K562 (cell line): ENCODE measurements around the gene CCNQ. TPM values are rescaled to one million over a fixed set of nuclear protein-coding genes. Genes with fewer than 3 reads are reported as not detected.

Experiments used
- ATAC-seq: fragments of 200-7000 bp; cut with Tn5 transposase; 3 replicates; pipeline ENCODE4 v1.9.1; 2020; ENCODE audit warnings: moderate library complexity
- BruUV-seq: library from RNA; stranded (reverse); fragments of 400-500 nt; replicated peaks from 2 replicates; lab custom pipeline; 2021; lab: Mats Ljungman, UMichigan
- CTCF ChIA-PET: fragments of 300-600 bp; formaldehyde crosslinking; extraction: SDS; loops from one replicate; lab custom pipeline; 2021; ENCODE audit warnings: low intra/inter-chr PET ratio; lab: Yijun Ruan, JAX
- POLR2A ChIA-PET: fragments of 300-600, 350-650 bp; sonication (Branson Sonifier 250); formaldehyde crosslinking; extraction: SDS; loops from one replicate; lab custom pipeline; 2021; ENCODE audit warnings: antibody characterized with exemption, inconsistent platforms; lab: Yijun Ruan, JAX
- DNase-seq, 4 experiments: peaks; one replicate each; pipeline versions ENCODE4 v3.0.0 to v3.0.0-alpha.2; 2011 to 2018; ENCODE audit warnings: low spot score in 3 of 4, mixed read lengths in 3 of 4; ENCODE audit errors: extremely low read depth in 1 of 4
- FAIRE-seq: peaks from 2 replicates; lab custom pipeline; 2011; peaks lifted over from hg19 to GRCh38; lab: Jason Lieb, UNC
- H2AFZ ChIP-seq: 2 replicates; pipeline ENCODE4 v1.6.0; 2011; ENCODE audit warnings: low read depth, low read length, control low read depth, inconsistent platforms
- H3K27ac ChIP-seq: fragments of 200-600 bp; 3 replicates; pipeline ENCODE4 v1.8.0; 2011; ENCODE audit warnings: low read depth, mild to moderate bottlenecking, control low read depth, inconsistent platforms, low read length, moderate library complexity, mixed read lengths; ENCODE audit errors: extremely low read depth
- H3K27me3 ChIP-seq, 2 experiments: fragments of 300-600 bp in 1 of 2; 2 replicates in 1 of 2; 3 replicates in 1 of 2; pipeline versions ENCODE4 v1.6.0 to v1.8.0; 2011; ENCODE audit warnings: inconsistent platforms in 2 of 2, low read length in 2 of 2, mild to moderate bottlenecking in 1 of 2, mixed read lengths in 1 of 2, moderate library complexity in 1 of 2; ENCODE audit not compliant: control insufficient read depth in 2 of 2, insufficient read depth in 2 of 2
- H3K36me3 ChIP-seq: fragments of 300-600 bp; 3 replicates; pipeline ENCODE4 v1.8.0; 2011; ENCODE audit warnings: mild to moderate bottlenecking, low read length, inconsistent platforms; ENCODE audit not compliant: control insufficient read depth, insufficient read depth
- H3K4me1 ChIP-seq, 2 experiments: fragments of 200-600 bp in 1 of 2; replicated peaks in 1 of 2; 2 replicates in 1 of 2; 3 replicates in 1 of 2; pipeline versions ENCODE4 v1.5.1 to v1.8.0; 2011; ENCODE audit warnings: inconsistent platforms in 2 of 2, low read length in 2 of 2, mild to moderate bottlenecking in 1 of 2, mixed read lengths in 1 of 2, moderate library complexity in 1 of 2; ENCODE audit not compliant: control insufficient read depth in 2 of 2, insufficient read depth in 2 of 2
- H3K4me2 ChIP-seq: 2 replicates; pipeline ENCODE4 v1.6.1; 2011; ENCODE audit warnings: low read length, control low read depth, inconsistent platforms, mixed read lengths; ENCODE audit not compliant: insufficient read depth
- H3K4me3 ChIP-seq: fragments of 200-600 bp; sonication (generic), shearing (Covaris generic); 2 replicates; pipeline ENCODE4 v1.5.1; 2016; ENCODE audit warnings: control low read depth, inconsistent platforms
- H3K79me2 ChIP-seq: fragments of 200-600 bp; 3 replicates; pipeline ENCODE4 v1.8.0; 2011; ENCODE audit warnings: low read length, inconsistent platforms; ENCODE audit not compliant: control insufficient read depth, insufficient read depth
- H3K9ac ChIP-seq, 2 experiments: 2 replicates each; pipeline versions ENCODE4 v1.6.0 to v1.6.1; 2011; ENCODE audit warnings: low read depth in 2 of 2, low read length in 2 of 2, control low read depth in 1 of 2, inconsistent platforms in 1 of 2, mild to moderate bottlenecking in 1 of 2, mixed read lengths in 1 of 2; ENCODE audit not compliant: insufficient read depth in 1 of 2
- H3K9me1 ChIP-seq: one replicate; pipeline ENCODE4 v1.6.0; 2011; ENCODE audit warnings: inconsistent platforms, mild to moderate bottlenecking, low read length, moderate library complexity; ENCODE audit not compliant: control insufficient read depth, insufficient read depth
- H3K9me3 ChIP-seq: replicated peaks from 2 replicates; pipeline ENCODE4 v1.5.1; 2011; ENCODE audit warnings: low read depth, low read length, inconsistent platforms; ENCODE audit not compliant: control insufficient read depth, insufficient read depth
- H4K20me1 ChIP-seq: replicated peaks from 2 replicates; pipeline ENCODE4 v1.6.1; 2011; ENCODE audit warnings: low read length, inconsistent platforms, mixed read lengths; ENCODE audit not compliant: control insufficient read depth, insufficient read depth
- CBX5 ChIP-seq: IDR thresholded peaks from 2 replicates; pipeline ENCODE4 v1.6.1; 2014; ENCODE audit warnings: low read depth, borderline replicate concordance
- HINFP ChIP-seq: fragments of 450-650 bp; conservative IDR thresholded peaks from 2 replicates; pipeline ENCODE4 v1.6.1; 2016; ENCODE audit warnings: missing genetic modification characterization, low read depth, mild to moderate bottlenecking, control low read depth, missing compliant biosample characterization
- MNT ChIP-seq, 2 experiments: fragments of 450-650 bp; conservative IDR thresholded peaks; 2 replicates each; pipeline ENCODE4 v1.6.1; 2017; ENCODE audit warnings: mild to moderate bottlenecking in 2 of 2, moderate library complexity in 2 of 2
- SAFB2 ChIP-seq: fragments of 200-400 bp; formaldehyde crosslinking; IDR thresholded peaks from 2 replicates; pipeline ENCODE4 v1.6.1; 2018; ENCODE audit warnings: borderline replicate concordance, low read length, low read depth, moderate library complexity; ENCODE audit not compliant: severe bottlenecking
- THRAP3 ChIP-seq: fragments of 450-650 bp; IDR thresholded peaks from 2 replicates; pipeline ENCODE4 v1.6.1; 2016; ENCODE audit warnings: mild to moderate bottlenecking, inconsistent platforms, borderline replicate concordance
- ZNF274 ChIP-seq: IDR thresholded peaks from 2 replicates; pipeline ENCODE4 v1.6.1; 2011; ENCODE audit warnings: low read depth, mild to moderate bottlenecking, low read length, moderate library complexity, borderline replicate concordance
- WGBS: fragments of 100-300 bp; shearing (Covaris generic); methylation state at CpG from one replicate; pipeline ENCODE4 v1.1.6; 2016; ENCODE audit warnings: low coverage, mixed read lengths; ENCODE audit not compliant: insufficient coverage; ENCODE audit errors: missing lambda C conversion rate; 5-methylcytosine and 5-hydroxymethylcytosine counted together
- in situ Hi-C: fragments of 300-500 bp; cut with MboI; formaldehyde crosslinking; loops from 4 replicates; pipeline ENCODE4 v1.15.0; 2018; ENCODE audit warnings: inconsistent platforms, mixed read lengths
- intact Hi-C: fragments of 100-400 bp; cut with micrococcal nuclease; formaldehyde crosslinking; loops from 2 replicates; pipeline ENCODE4 v1.14.2; 2022
- polyA plus RNA-seq, 8 experiments: library from polyadenylated mRNA; depleted of rRNA in 4 of 8; stranded (reverse) in 5 of 8; unstranded in 3 of 8; fragments of >200 nt; fragmentation: Nextera tagmentation in 2 of 8; fragmentation: Illumina TruSeq in 1 of 8; extraction: Ambion mirVana in 2 of 8; extraction: Trizol in 1 of 8; gene quantifications; 2 replicates each; pipeline versions ENCODE4 v1.2.1 to v1.2.3, GENCODE V29; 2011 to 2014; ENCODE audit warnings: inconsistent platforms in 1 of 8, missing spikeins in 1 of 8
- total RNA-seq, 7 experiments: library from RNA; depleted of rRNA in 6 of 7; stranded (reverse); fragments of >200 nt in 6 of 7; fragmentation: Illumina TruSeq in 2 of 7; extraction: Trizol in 2 of 7; gene quantifications; 2 replicates each; pipeline versions ENCODE4 v1.2.1 to v1.2.3, GENCODE V29; 2011 to 2021; ENCODE audit warnings: low replicate concordance in 1 of 7

CCNQ gene
- total and polyA plus RNA-seq, 9 of the 15 experiments (the other 6 are each of a cell fraction or from before 2014, with no cell fraction given): 0.92 to 53.8 (median 25.3) TPM

- ChIA-PET CTCF (no interaction called here), POLR2A (interaction anchor here (0.6 to 1.3 kb wide), 3 partner anchors 10 to 119 kb away, joined by 3 to 4 read pairs (median 4); no protein-coding TSS in a partner anchor)
- H3K9me1 ChIP-seq: no peaks in the 10 kb centered on the region
- no peak overlapping the region for H3K4me2 ChIP-seq
- H3K9me3 ChIP-seq: no peaks in the 10 kb centered on the region
- in situ Hi-C loops: no loop called here
- no peaks in the 10 kb centered on the region for H3K36me3 ChIP-seq
- TF ChIP-seq HINFP: no peak
- TF ChIP-seq CBX5: no peak
- no peak for TF ChIP-seq ZNF274
- no peak for TF ChIP-seq THRAP3
- no peak for TF ChIP-seq SAFB2
- TF ChIP-seq MNT (conservative IDR thresholded peaks at IDR 0.05): no peak
- 20% methylated on average over 1 of the region's 2 CpGs for WGBS
- intact Hi-C loops: no loop called here
- H3K27me3 ChIP-seq: peaks cover 6 to 43% of the 10 kb centered on the region in 2 experiments; a peak in 4 of 5 replicates
- H3K4me1 ChIP-seq: peaks cover 0 to 8% of the 10 kb centered on the region in 2 experiments; a peak in 3 of 5 replicates
- DNase-seq (no peak), FAIRE-seq (no peak), ATAC-seq (no peak)
- H3K9ac ChIP-seq: no peak overlapping the region; a peak in 1 of 4 replicates
- H3K4me3 ChIP-seq: no peak overlapping the region
- no TSS peak for BruUV-seq
- H3K79me2 ChIP-seq: no peaks in the 10 kb centered on the region
- no peak overlapping the region for H3K27ac ChIP-seq
- H2AFZ ChIP-seq: no peak overlapping the region
- peaks cover 11% of the 10 kb centered on the region for H4K20me1 ChIP-seq
These were observed 20.1 kb downstream of the CCNQ start for GRCh38 chrX:153578889-153579288.
